ENCODE results near the gene RGS10.
A peak's percentile ranks its signal among the peaks of the same experiment; 100 is the strongest.

Gene RGS10

GRCh38 chr10:119497243-119497642, 45.3 kb downstream of the RGS10 start:
- peaks cover 4% of the 10 kb centered on the region for H3K36me3 ChIP-seq (ENCODE audit: control insufficient read depth, insufficient read depth, low read length)
- H3K9ac ChIP-seq (ENCODE audit: low read length) = no peak overlapping the region
- no peak overlapping the region for H3K4me3 ChIP-seq (ENCODE audit: low read length)
- no peaks in the 10 kb centered on the region for H3K27me3 ChIP-seq (ENCODE audit: control insufficient read depth, insufficient read depth, low read length)
- no peak overlapping the region for H3K27ac ChIP-seq (ENCODE audit: low read depth, low read length)
- peaks cover 14% of the 10 kb centered on the region for H3K4me1 ChIP-seq (ENCODE audit: control insufficient read depth, insufficient read depth, low read length)

- Histone ChIP-seq H3K27me3 (ENCODE audit: control insufficient read depth, insufficient read depth, low read length) (no peaks in the 10 kb centered on the region), H3K27ac (ENCODE audit: low read depth, low read length) (no peak overlapping the region), H3K9ac (ENCODE audit: low read length) (no peak overlapping the region), H3K4me1 (ENCODE audit: control insufficient read depth, insufficient read depth, low read length) (peaks cover 14% of the 10 kb centered on the region), H3K36me3 (ENCODE audit: control insufficient read depth, insufficient read depth, low read length) (peaks cover 4% of the 10 kb centered on the region), H3K4me3 (ENCODE audit: low read length) (no peak overlapping the region)
Observed at GRCh38 chr10:119496273-119496672, 46.2 kb downstream of the RGS10 start.

- no peak overlapping the region for H3K4me3 ChIP-seq (ENCODE audit: low read length)
- H3K36me3 ChIP-seq (ENCODE audit: control insufficient read depth, insufficient read depth, low read length) = peaks cover 4% of the 10 kb centered on the region
- no peak overlapping the region for H3K9ac ChIP-seq (ENCODE audit: low read length)
- H3K4me1 ChIP-seq (ENCODE audit: control insufficient read depth, insufficient read depth, low read length) = peaks cover 14% of the 10 kb centered on the region
- no peak overlapping the region for H3K27ac ChIP-seq (ENCODE audit: low read depth, low read length)
- H3K27me3 ChIP-seq (ENCODE audit: control insufficient read depth, insufficient read depth, low read length) = no peaks in the 10 kb centered on the region
Observed at GRCh38 chr10:119495545-119495944, 47.0 kb downstream of the RGS10 start.

GRCh38 chr10:119495021-119495505, 47.5 kb downstream of the RGS10 start:
- Histone ChIP-seq H3K4me1 (ENCODE audit: control insufficient read depth, insufficient read depth, low read length) (peaks cover 14% of the 10 kb centered on the region), H3K4me3 (ENCODE audit: low read length) (no peak overlapping the region), H3K9ac (ENCODE audit: low read length) (no peak overlapping the region), H3K27me3 (ENCODE audit: control insufficient read depth, insufficient read depth, low read length) (no peaks in the 10 kb centered on the region), H3K27ac (ENCODE audit: low read depth, low read length) (peak overlapping the region; percentile 16), H3K36me3 (ENCODE audit: control insufficient read depth, insufficient read depth, low read length) (peaks cover 4% of the 10 kb centered on the region)

GRCh38 chr10:119494236-119495020, 48.1 kb downstream of the RGS10 start:
- Histone ChIP-seq H3K4me1 (ENCODE audit: control insufficient read depth, insufficient read depth, low read length) (peaks cover 14% of the 10 kb centered on the region), H3K27ac (ENCODE audit: low read depth, low read length) (peak overlapping the region; percentile 16), H3K9ac (ENCODE audit: low read length) (no peak overlapping the region), H3K36me3 (ENCODE audit: control insufficient read depth, insufficient read depth, low read length) (peaks cover 4% of the 10 kb centered on the region), H3K4me3 (ENCODE audit: low read length) (no peak overlapping the region), H3K27me3 (ENCODE audit: control insufficient read depth, insufficient read depth, low read length) (no peaks in the 10 kb centered on the region)

GRCh38 chr10:119493155-119493554, 49.4 kb downstream of the RGS10 start:
- Histone ChIP-seq H3K4me1 (ENCODE audit: control insufficient read depth, insufficient read depth, low read length) (peaks cover 14% of the 10 kb centered on the region), H3K9ac (ENCODE audit: low read length) (no peak overlapping the region), H3K36me3 (ENCODE audit: control insufficient read depth, insufficient read depth, low read length) (no peaks in the 10 kb centered on the region), H3K27me3 (ENCODE audit: control insufficient read depth, insufficient read depth, low read length) (no peaks in the 10 kb centered on the region), H3K27ac (ENCODE audit: low read depth, low read length) (no peak overlapping the region), H3K4me3 (ENCODE audit: low read length) (no peak overlapping the region)

GRCh38 chr10:119491966-119492757, 50.4 kb downstream of the RGS10 start:
- Histone ChIP-seq H3K36me3 (ENCODE audit: control insufficient read depth, insufficient read depth, low read length) (no peaks in the 10 kb centered on the region), H3K9ac (ENCODE audit: low read length) (no peak overlapping the region), H3K27me3 (ENCODE audit: control insufficient read depth, insufficient read depth, low read length) (no peaks in the 10 kb centered on the region), H3K27ac (ENCODE audit: low read depth, low read length) (no peak overlapping the region), H3K4me1 (ENCODE audit: control insufficient read depth, insufficient read depth, low read length) (peaks cover 14% of the 10 kb centered on the region), H3K4me3 (ENCODE audit: low read length) (no peak overlapping the region)

GRCh38 chr10:119489991-119490326, 52.6 kb downstream of the RGS10 start:
- no peak overlapping the region for H3K9ac ChIP-seq (ENCODE audit: low read length)
- no peaks in the 10 kb centered on the region for H3K36me3 ChIP-seq (ENCODE audit: control insufficient read depth, insufficient read depth, low read length)
- no peak overlapping the region for H3K4me3 ChIP-seq (ENCODE audit: low read length)
- no peak overlapping the region for H3K27ac ChIP-seq (ENCODE audit: low read depth, low read length)
- H3K4me1 ChIP-seq (ENCODE audit: control insufficient read depth, insufficient read depth, low read length) = peaks cover 12% of the 10 kb centered on the region
- H3K27me3 ChIP-seq (ENCODE audit: control insufficient read depth, insufficient read depth, low read length) = no peaks in the 10 kb centered on the region

GRCh38 chr10:119488675-119489074, 53.8 kb downstream of the RGS10 start:
- no peak overlapping the region for H3K9ac ChIP-seq (ENCODE audit: low read length)
- H3K27me3 ChIP-seq (ENCODE audit: control insufficient read depth, insufficient read depth, low read length) = no peaks in the 10 kb centered on the region
- H3K36me3 ChIP-seq (ENCODE audit: control insufficient read depth, insufficient read depth, low read length) = no peaks in the 10 kb centered on the region
- no peaks in the 10 kb centered on the region for H3K4me1 ChIP-seq (ENCODE audit: control insufficient read depth, insufficient read depth, low read length)
- H3K4me3 ChIP-seq (ENCODE audit: low read length) = no peak overlapping the region
- H3K27ac ChIP-seq (ENCODE audit: low read depth, low read length) = no peak overlapping the region

- Histone ChIP-seq H3K4me3 (ENCODE audit: low read length) (no peak overlapping the region), H3K27ac (ENCODE audit: low read depth, low read length) (no peak overlapping the region), H3K4me1 (ENCODE audit: control insufficient read depth, insufficient read depth, low read length) (peaks cover 7% of the 10 kb centered on the region), H3K36me3 (ENCODE audit: control insufficient read depth, insufficient read depth, low read length) (no peaks in the 10 kb centered on the region), H3K27me3 (ENCODE audit: control insufficient read depth, insufficient read depth, low read length) (no peaks in the 10 kb centered on the region), H3K9ac (ENCODE audit: low read length) (no peak overlapping the region)
Observed at GRCh38 chr10:119483839-119484238, 58.7 kb downstream of the RGS10 start.

- H3K36me3 ChIP-seq (ENCODE audit: control insufficient read depth, insufficient read depth, low read length) = no peaks in the 10 kb centered on the region
- no peak overlapping the region for H3K9ac ChIP-seq (ENCODE audit: low read length)
- no peak overlapping the region for H3K27ac ChIP-seq (ENCODE audit: low read depth, low read length)
- no peak overlapping the region for H3K4me3 ChIP-seq (ENCODE audit: low read length)
- no peaks in the 10 kb centered on the region for H3K27me3 ChIP-seq (ENCODE audit: control insufficient read depth, insufficient read depth, low read length)
- H3K4me1 ChIP-seq (ENCODE audit: control insufficient read depth, insufficient read depth, low read length) = peaks cover 9% of the 10 kb centered on the region
Observed at GRCh38 chr10:119483001-119483400, 59.5 kb downstream of the RGS10 start.

- Histone ChIP-seq H3K27ac (ENCODE audit: low read depth, low read length) (no peak overlapping the region), H3K27me3 (ENCODE audit: control insufficient read depth, insufficient read depth, low read length) (no peaks in the 10 kb centered on the region), H3K4me1 (ENCODE audit: control insufficient read depth, insufficient read depth, low read length) (peaks cover 9% of the 10 kb centered on the region), H3K9ac (ENCODE audit: low read length) (no peak overlapping the region), H3K4me3 (ENCODE audit: low read length) (no peak overlapping the region), H3K36me3 (ENCODE audit: control insufficient read depth, insufficient read depth, low read length) (no peaks in the 10 kb centered on the region)
Observed at GRCh38 chr10:119481781-119482426, 60.6 kb downstream of the RGS10 start.

Data from rectal smooth muscle tissue (tissue), 1 donor.